HEK293 (cell line): ENCODE measurements around the gene SHROOM3.

ENCODE experiments used
- CTCF ChIA-PET: fragments of 350-600 bp; formaldehyde crosslinking; extraction: SDS; loops from one replicate; lab custom pipeline; 2021; ENCODE audit warnings: antibody characterized with exemption; lab: Yijun Ruan, JAX
- POLR2A ChIA-PET: fragments of 300-600 bp; formaldehyde crosslinking; extraction: SDS; loops from one replicate; lab custom pipeline; 2020; ENCODE audit warnings: antibody characterized with exemption, inconsistent platforms; lab: Yijun Ruan, JAX
- H3K27ac ChIP-seq: fragments of 200-500 bp; sonication (Bioruptor generic); 2 replicates; pipeline ENCODE4 v1.5.1; 2014; ENCODE audit warnings: low read depth, low read length, control low read depth, inconsistent platforms; ENCODE audit errors: extremely low read depth
- H3K36me3 ChIP-seq, 2 experiments: fragments of 200-500 bp in 1 of 2; sonication (Bioruptor generic) in 1 of 2; 1 replicate in 1 of 2; 2 replicates in 1 of 2; pipeline ENCODE4 v1.5.1; 2014 to 2017; ENCODE audit warnings: inconsistent platforms in 2 of 2, low read length in 2 of 2; ENCODE audit not compliant: control insufficient read depth in 2 of 2, insufficient read depth in 1 of 2
- H3K4me1 ChIP-seq: fragments of 200-500 bp; sonication (Bioruptor generic); 2 replicates; pipeline ENCODE4 v1.5.1; 2014; ENCODE audit warnings: mild to moderate bottlenecking, low read length, inconsistent platforms; ENCODE audit not compliant: control insufficient read depth, insufficient read depth
- H3K4me3 ChIP-seq: 2 replicates; pipeline ENCODE4 v1.5.1; 2011; ENCODE audit warnings: low read depth, mild to moderate bottlenecking, control low read depth, low read length, moderate library complexity
- H3K9me3 ChIP-seq: fragments of 200-500 bp; sonication (Bioruptor generic); 2 replicates; pipeline ENCODE4 v1.5.1; 2014; ENCODE audit warnings: low read depth, low read length, inconsistent platforms; ENCODE audit not compliant: control insufficient read depth, insufficient read depth
- HIC1 ChIP-seq: fragments of 450-650 bp; formaldehyde crosslinking; IDR thresholded peaks from 2 replicates; pipeline ENCODE4 v1.5.1; 2016; ENCODE audit warnings: missing biosample characterization, missing genetic modification characterization
- PRDM1 ChIP-seq: fragments of 450-650 bp; formaldehyde crosslinking; IDR thresholded peaks from 2 replicates; pipeline ENCODE4; 2016; ENCODE audit warnings: missing biosample characterization, missing genetic modification characterization
- SCRT1 ChIP-seq: fragments of 450-650 bp; formaldehyde crosslinking; IDR thresholded peaks from 2 replicates; pipeline ENCODE4 v1.5.1; 2016; ENCODE audit warnings: missing biosample characterization, missing genetic modification characterization, borderline replicate concordance
- TRIM28 ChIP-seq: IDR thresholded peaks from 2 replicates; pipeline ENCODE4 v1.6.1; 2011; ENCODE audit warnings: low read length, control low read depth, borderline replicate concordance
- ZBTB17 ChIP-seq: fragments of 450-650 bp; formaldehyde crosslinking; IDR thresholded peaks from 2 replicates; pipeline ENCODE4 v1.5.1; 2016; ENCODE audit warnings: missing biosample characterization, missing genetic modification characterization
- ZBTB20 ChIP-seq: fragments of 450-650 bp; formaldehyde crosslinking; IDR thresholded peaks from 2 replicates; pipeline ENCODE4 v1.5.1; 2016; ENCODE audit warnings: missing biosample characterization, missing genetic modification characterization
- ZBTB44 ChIP-seq: fragments of 450-650 bp; IDR thresholded peaks from 2 replicates; pipeline ENCODE4 v1.5.1; 2018; ENCODE audit warnings: missing biosample characterization, mild to moderate bottlenecking, missing genetic modification characterization
- ZNF2 ChIP-seq: fragments of 450-650 bp; formaldehyde crosslinking; IDR thresholded peaks from 2 replicates; pipeline ENCODE4 v1.5.1; 2016; ENCODE audit warnings: missing biosample characterization, missing genetic modification characterization
- ZNF202 ChIP-seq: fragments of 450-650 bp; formaldehyde crosslinking; IDR thresholded peaks from 2 replicates; pipeline ENCODE4 v1.5.1; 2016; ENCODE audit warnings: missing biosample characterization, missing genetic modification characterization, borderline replicate concordance
- ZNF24 ChIP-seq: fragments of 450-650 bp; formaldehyde crosslinking; IDR thresholded peaks from 2 replicates; pipeline ENCODE4 v1.5.1; 2016; ENCODE audit warnings: missing biosample characterization, missing genetic modification characterization
- ZNF280D ChIP-seq: fragments of 450-650 bp; formaldehyde crosslinking; IDR thresholded peaks from 2 replicates; pipeline ENCODE4 v1.5.1; 2016; ENCODE audit warnings: missing biosample characterization, missing genetic modification characterization
- ZNF394 ChIP-seq: fragments of 450-650 bp; formaldehyde crosslinking; IDR thresholded peaks from 2 replicates; pipeline ENCODE4 v1.5.1; 2016; ENCODE audit warnings: missing biosample characterization, missing genetic modification characterization, mild to moderate bottlenecking, moderate library complexity, borderline replicate concordance
- ZNF548 ChIP-seq: fragments of 450-650 bp; formaldehyde crosslinking; IDR thresholded peaks from 2 replicates; pipeline ENCODE4 v1.5.1; 2016; ENCODE audit warnings: missing biosample characterization, missing genetic modification characterization
- ZNF600 ChIP-seq: fragments of 450-650 bp; formaldehyde crosslinking; IDR thresholded peaks from 2 replicates; pipeline ENCODE4 v1.5.1; 2016; ENCODE audit warnings: missing biosample characterization, missing genetic modification characterization
- ZNF629 ChIP-seq: fragments of 450-650 bp; formaldehyde crosslinking; IDR thresholded peaks from 2 replicates; pipeline ENCODE4 v1.5.1; 2017; ENCODE audit warnings: missing biosample characterization, missing genetic modification characterization
- ZNF645 ChIP-seq: fragments of 450-650 bp; formaldehyde crosslinking; IDR thresholded peaks from 2 replicates; pipeline ENCODE4; 2016; ENCODE audit warnings: missing biosample characterization, missing genetic modification characterization
- ZSCAN4 ChIP-seq: fragments of 450-650 bp; formaldehyde crosslinking; IDR thresholded peaks from 2 replicates; pipeline ENCODE4 v1.5.1; 2017; ENCODE audit warnings: missing biosample characterization, missing genetic modification characterization
- TF ChIP-seq, protein P1 (sequence below): fragments of 450-650 bp; formaldehyde crosslinking; IDR thresholded peaks from 2 replicates; pipeline ENCODE4 v1.5.1; 2016; ENCODE audit warnings: missing biosample characterization, missing genetic modification characterization
- TF ChIP-seq, protein P2 (sequence below): fragments of 450-650 bp; formaldehyde crosslinking; optimal IDR thresholded peaks from 2 replicates; pipeline ENCODE3; 2016; ENCODE audit warnings: missing biosample characterization, mild to moderate bottlenecking, missing genetic modification characterization
- TF ChIP-seq, protein P3 (sequence below): fragments of 450-650 bp; formaldehyde crosslinking; IDR thresholded peaks from 2 replicates; pipeline ENCODE4 v1.5.1; 2016; ENCODE audit warnings: missing biosample characterization, missing genetic modification characterization
- TF ChIP-seq, protein P4 (sequence below): fragments of 450-650 bp; formaldehyde crosslinking; IDR thresholded peaks from 2 replicates; pipeline ENCODE4 v1.5.1; 2016; ENCODE audit warnings: missing biosample characterization, missing genetic modification characterization, low read depth

Gene SHROOM3

DNA sequence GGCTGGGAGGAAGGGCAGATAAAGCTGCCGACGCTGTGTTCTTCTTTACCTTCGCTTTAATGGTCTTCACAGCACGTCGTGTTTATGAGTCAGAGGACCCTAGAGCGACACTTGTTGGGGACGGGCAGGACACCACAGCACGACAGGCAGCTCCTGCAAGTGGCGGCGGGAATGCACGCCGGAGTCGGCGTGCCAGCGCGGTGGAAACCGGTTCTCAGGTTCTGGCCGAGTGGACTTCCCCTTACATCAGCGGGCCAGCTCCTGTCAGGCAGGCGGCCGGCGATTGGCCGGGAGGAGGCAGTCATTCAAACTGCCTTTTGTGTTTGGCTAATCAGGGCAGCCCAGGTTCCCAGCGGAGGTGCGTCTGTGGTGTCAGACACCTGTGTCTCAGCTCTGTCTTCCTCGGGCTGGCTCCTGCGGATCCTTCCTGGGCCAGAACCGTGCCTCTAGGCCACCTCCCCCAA is 150.9 kb downstream of the SHROOM3 start:
- peak overlapping the region; percentile 35 for H3K4me3 ChIP-seq
- no peaks in the 10 kb centered on the region for H3K9me3 ChIP-seq
- peak overlapping the region; percentile 0; the same call in 1 of the 2 replicates for H3K27ac ChIP-seq
- H3K4me1 ChIP-seq = no peaks in the 10 kb centered on the region
- POLR2A ChIA-PET = interaction anchor here (0.7 to 1.0 kb wide), 5 partner anchors 20 to 103 kb away, joined by 3 to 4 read pairs (median 3); no protein-coding TSS in a partner anchor
- CTCF ChIA-PET = interaction anchor here (0.5 to 1.1 kb wide), 8 partner anchors 9 to 382 kb away, joined by 3 to 4 read pairs (median 3); no protein-coding TSS in a partner anchor
- no peaks in the 10 kb centered on the region for H3K36me3 ChIP-seq
- no peak for TF ChIP-seq PRDM1 (tag by site-specific recombination)
- TF ChIP-seq ZBTB20 = peak; percentile 20; the same call in 1 of the 2 replicates
- TF ChIP-seq ZNF280D (tag by site-specific recombination) = no peak
- 0 out of 2 replicates have a peak, but pooled peaks have one; percentile 27 for TF ChIP-seq ZNF24 (tag by site-specific recombination)
- peak; percentile 65 for TF ChIP-seq ZNF2 (tag by site-specific recombination)
- TF ChIP-seq ZNF394 (tag by site-specific recombination) = no peak
- TF ChIP-seq, protein P1, sequence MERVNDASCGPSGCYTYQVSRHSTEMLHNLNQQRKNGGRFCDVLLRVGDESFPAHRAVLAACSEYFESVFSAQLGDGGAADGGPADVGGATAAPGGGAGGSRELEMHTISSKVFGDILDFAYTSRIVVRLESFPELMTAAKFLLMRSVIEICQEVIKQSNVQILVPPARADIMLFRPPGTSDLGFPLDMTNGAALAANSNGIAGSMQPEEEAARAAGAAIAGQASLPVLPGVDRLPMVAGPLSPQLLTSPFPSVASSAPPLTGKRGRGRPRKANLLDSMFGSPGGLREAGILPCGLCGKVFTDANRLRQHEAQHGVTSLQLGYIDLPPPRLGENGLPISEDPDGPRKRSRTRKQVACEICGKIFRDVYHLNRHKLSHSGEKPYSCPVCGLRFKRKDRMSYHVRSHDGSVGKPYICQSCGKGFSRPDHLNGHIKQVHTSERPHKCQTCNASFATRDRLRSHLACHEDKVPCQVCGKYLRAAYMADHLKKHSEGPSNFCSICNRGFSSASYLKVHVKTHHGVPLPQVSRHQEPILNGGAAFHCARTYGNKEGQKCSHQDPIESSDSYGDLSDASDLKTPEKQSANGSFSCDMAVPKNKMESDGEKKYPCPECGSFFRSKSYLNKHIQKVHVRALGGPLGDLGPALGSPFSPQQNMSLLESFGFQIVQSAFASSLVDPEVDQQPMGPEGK (tag by site-specific recombination) = no peak
- TF ChIP-seq ZNF600 (tag by site-specific recombination) = peak; percentile 98
- TF ChIP-seq TRIM28 = peak; percentile 62; the same call in 1 of the 2 replicates
- no peak for TF ChIP-seq ZNF548 (tag by site-specific recombination)
- TF ChIP-seq, protein P2, sequence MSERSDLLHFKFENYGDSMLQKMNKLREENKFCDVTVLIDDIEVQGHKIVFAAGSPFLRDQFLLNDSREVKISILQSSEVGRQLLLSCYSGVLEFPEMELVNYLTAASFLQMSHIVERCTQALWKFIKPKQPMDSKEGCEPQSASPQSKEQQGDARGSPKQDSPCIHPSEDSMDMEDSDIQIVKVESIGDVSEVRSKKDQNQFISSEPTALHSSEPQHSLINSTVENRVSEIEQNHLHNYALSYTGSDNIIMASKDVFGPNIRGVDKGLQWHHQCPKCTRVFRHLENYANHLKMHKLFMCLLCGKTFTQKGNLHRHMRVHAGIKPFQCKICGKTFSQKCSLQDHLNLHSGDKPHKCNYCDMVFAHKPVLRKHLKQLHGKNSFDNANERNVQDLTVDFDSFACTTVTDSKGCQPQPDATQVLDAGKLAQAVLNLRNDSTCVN (tag by site-specific recombination) = peak; percentile 27
- peak; percentile 84; the same call in 1 of the 2 replicates for TF ChIP-seq SCRT1 (tag by site-specific recombination)
- peak; percentile 58; the same call in 1 of the 2 replicates for TF ChIP-seq ZBTB17 (tag by site-specific recombination)
- TF ChIP-seq ZNF202 = no peak
- TF ChIP-seq ZNF645 = no peak
- TF ChIP-seq, protein P3, sequence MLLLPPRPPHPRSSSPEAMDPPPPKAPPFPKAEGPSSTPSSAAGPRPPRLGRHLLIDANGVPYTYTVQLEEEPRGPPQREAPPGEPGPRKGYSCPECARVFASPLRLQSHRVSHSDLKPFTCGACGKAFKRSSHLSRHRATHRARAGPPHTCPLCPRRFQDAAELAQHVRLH (tag by site-specific recombination) = no peak
- 0 out of 2 replicates have a peak, but pooled peaks have one; percentile 26 for TF ChIP-seq HIC1 (tag by site-specific recombination)
- TF ChIP-seq, protein P4, sequence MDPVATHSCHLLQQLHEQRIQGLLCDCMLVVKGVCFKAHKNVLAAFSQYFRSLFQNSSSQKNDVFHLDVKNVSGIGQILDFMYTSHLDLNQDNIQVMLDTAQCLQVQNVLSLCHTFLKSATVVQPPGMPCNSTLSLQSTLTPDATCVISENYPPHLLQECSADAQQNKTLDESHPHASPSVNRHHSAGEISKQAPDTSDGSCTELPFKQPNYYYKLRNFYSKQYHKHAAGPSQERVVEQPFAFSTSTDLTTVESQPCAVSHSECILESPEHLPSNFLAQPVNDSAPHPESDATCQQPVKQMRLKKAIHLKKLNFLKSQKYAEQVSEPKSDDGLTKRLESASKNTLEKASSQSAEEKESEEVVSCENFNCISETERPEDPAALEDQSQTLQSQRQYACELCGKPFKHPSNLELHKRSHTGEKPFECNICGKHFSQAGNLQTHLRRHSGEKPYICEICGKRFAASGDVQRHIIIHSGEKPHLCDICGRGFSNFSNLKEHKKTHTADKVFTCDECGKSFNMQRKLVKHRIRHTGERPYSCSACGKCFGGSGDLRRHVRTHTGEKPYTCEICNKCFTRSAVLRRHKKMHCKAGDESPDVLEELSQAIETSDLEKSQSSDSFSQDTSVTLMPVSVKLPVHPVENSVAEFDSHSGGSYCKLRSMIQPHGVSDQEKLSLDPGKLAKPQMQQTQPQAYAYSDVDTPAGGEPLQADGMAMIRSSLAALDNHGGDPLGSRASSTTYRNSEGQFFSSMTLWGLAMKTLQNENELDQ (tag by site-specific recombination) = no peak
- 0 out of 2 replicates have a peak, but pooled peaks have one; percentile 21 for TF ChIP-seq ZSCAN4 (tag by site-specific recombination)
- peak; percentile 55; the same call in 1 of the 2 replicates for TF ChIP-seq ZBTB44 (tag by site-specific recombination)
- TF ChIP-seq ZNF629 (tag by site-specific recombination) = no peak
